ENCODE results near the gene TEP1. TPM values are rescaled to one million over a fixed set of nuclear protein-coding genes. Genes with fewer than 3 reads are reported as not detected.
A peak's percentile ranks its signal among the peaks of the same experiment; 100 is the strongest.
"Not testable (repeated sequence)": the region's sequence is repeated elsewhere in the genome, so short reads cannot be mapped to it uniquely, and the experiment has no call there.

The TEP1 gene
- total and polyA plus RNA-seq, 12 donors = 5.6 to 17.8 (median 8.6) TPM

DNA sequence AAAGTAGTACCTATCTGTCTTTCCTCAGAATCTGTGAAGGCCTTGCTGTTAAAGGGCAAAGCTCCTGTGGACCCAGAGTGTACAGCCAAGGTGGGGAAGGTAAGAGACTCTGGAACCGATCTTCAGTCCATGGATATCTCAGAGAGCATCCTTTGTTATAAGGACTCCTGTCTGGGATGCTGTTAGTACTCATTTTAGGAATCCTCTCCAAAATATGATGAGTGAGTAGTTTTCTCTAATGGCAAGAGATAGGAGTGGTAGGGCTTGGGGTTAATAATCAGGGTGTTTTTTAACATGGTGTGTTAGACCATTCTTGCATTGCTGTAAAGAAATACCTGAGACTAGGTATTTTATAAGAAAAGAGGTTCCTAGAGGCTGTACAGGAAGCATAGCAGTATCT lies 67.9 kb downstream of the TEP1 start:
- Histone ChIP-seq H3K9me3 (no peaks in the 10 kb centered on the region), H3K4me1 (peaks cover 0 to 16% (median 7%) of the 10 kb centered on the region in 9 donors), H3K4me3 (no peak overlapping the region), H3K36me3 (peaks cover 0 to 56% (median 14%) of the 10 kb centered on the region in 9 donors), H3K27ac (no peak overlapping the region), H3K27me3 (no peaks in the 10 kb centered on the region)
- 84 to 95% methylated on average over 1 of the region's 1 CpG for WGBS, 2 donors
- intact Hi-C loops (cut with DNase I) = loop anchor here in 3 of 10 donors (10.0 kb wide), 2 partner anchors 69 to 109 kb away; partner anchors contain the start of genes APEX1 (in 2 of the 3), OSGEP (in 2 of the 3) and TEP1 (in 2 of the 3)
- DNase-seq (no peak), ATAC-seq (no peak)
- no peak for TF ChIP-seq CTCF (IDR thresholded peaks at IDR 0.05)

DNA sequence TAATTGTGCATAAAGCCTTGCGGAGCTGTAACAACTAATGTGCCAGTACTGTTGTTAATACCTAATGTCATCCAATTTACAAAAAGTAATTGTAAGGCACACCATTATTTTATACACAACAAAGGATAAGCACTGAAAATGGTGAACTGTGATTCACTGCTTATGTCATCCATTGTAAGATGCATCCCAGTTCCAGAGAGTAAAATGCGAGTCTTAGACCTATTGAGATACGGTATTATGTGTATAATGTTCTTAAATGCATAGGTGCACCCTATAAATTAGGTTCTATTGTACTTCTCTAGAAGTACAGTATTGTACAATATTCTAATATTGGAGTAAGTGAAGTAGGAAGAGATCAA lies 69.5 kb downstream of the TEP1 start:
- peaks cover 0 to 41% (median 6%) of the 10 kb centered on the region in 9 donors for H3K36me3 ChIP-seq
- H3K4me3 ChIP-seq = peak overlapping the region; percentile 50 to 87 (median 68)
- 1% methylated on average over 3 of the region's 3 CpGs for WGBS, 2 donors
- no peak for DNase-seq
- intact Hi-C loops (cut with DNase I) = loop anchor here in 7 of 10 donors (1.0 to 10.0 kb wide), 11 partner anchors 11 to 339 kb away; partner anchors contain the start of genes TEP1 (in 5 of the 7), APEX1 (in 4 of the 7), CCNB1IP1 (in 3 of the 7) and OSGEP (in 2 of the 7)
- no peaks in the 10 kb centered on the region for H3K9me3 ChIP-seq
- peak overlapping the region in 9 of 10 donors; percentile 73 to 94 (median 90) for H3K27ac ChIP-seq
- ATAC-seq = no peak
- no peaks in the 10 kb centered on the region for H3K27me3 ChIP-seq
- H3K4me1 ChIP-seq = peaks cover 0 to 16% (median 7%) of the 10 kb centered on the region in 9 donors
- no peak for TF ChIP-seq CTCF (IDR thresholded peaks at IDR 0.05)

GRCh38 chr14:20343092-20343861 lies 70.0 kb downstream of the TEP1 start, which contains the start of gene PARP2:
Gene PARP2, plus strand, starts transcription at chr14:20343635. Its CDS starts 7 bp downstream, at chr14:20343642.
- H3K36me3 ChIP-seq = peaks cover 0 to 35% (median 5%) of the 10 kb centered on the region in 9 donors
- peak in 1 of 9 donors; percentile 5 for TF ChIP-seq CTCF (IDR thresholded peaks at IDR 0.05)
- 0 to 1% methylated on average over 50 of the region's 50 CpGs for WGBS, 2 donors
- no peaks in the 10 kb centered on the region for H3K27me3 ChIP-seq
- peaks cover 0 to 16% (median 7%) of the 10 kb centered on the region in 9 donors for H3K4me1 ChIP-seq
- DNase-seq (peak; percentile 96 to 97), ATAC-seq (peak; percentile 98 to 99 (median 98))
- peak within 1 kb of the TSS; percentile 55 to 87 (median 68) for H3K4me3 ChIP-seq
- intact Hi-C loops (cut with DNase I) = loop anchor here in 7 of 10 donors (1.0 to 10.0 kb wide), 11 partner anchors 10 to 340 kb away; partner anchors contain the start of genes TEP1 (in 5 of the 7), APEX1 (in 4 of the 7), CCNB1IP1 (in 3 of the 7) and OSGEP (in 2 of the 7)
- H3K9me3 ChIP-seq = no peaks in the 10 kb centered on the region
- H3K27ac ChIP-seq = peak within 1 kb of the TSS; percentile 67 to 94 (median 89)

DNA sequence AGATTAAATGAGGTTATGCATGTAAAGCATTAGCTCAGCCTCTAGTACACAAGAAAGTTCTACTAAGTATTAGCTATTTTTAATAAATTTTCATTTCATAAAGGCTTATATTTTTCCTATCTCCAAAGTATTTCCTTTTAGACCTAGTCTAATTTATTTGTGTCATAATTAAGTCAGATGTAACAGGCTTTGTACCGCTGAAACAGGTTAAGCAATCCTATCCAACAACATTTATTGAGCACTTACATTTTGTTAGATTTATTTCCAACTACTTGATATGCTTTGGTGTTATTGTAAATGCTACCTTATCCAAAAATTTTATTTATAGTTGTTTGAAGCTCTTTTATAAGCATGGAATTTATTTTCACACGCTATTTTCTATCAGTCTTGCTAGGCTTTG lies 71.7 kb downstream of the TEP1 start:
- intact Hi-C loops (cut with DNase I) = loop anchor here in 7 of 10 donors (2.0 to 10.0 kb wide), 10 partner anchors 15 to 341 kb away; partner anchors contain the start of genes TEP1 (in 5 of the 7), APEX1 (in 4 of the 7), OSGEP (in 2 of the 7) and RNASE4 (in 2 of the 7)
- Histone ChIP-seq H3K4me3 (peak overlapping the region in 9 of 10 donors; percentile 45 to 87 (median 68)), H3K4me1 (peaks cover 0 to 16% (median 7%) of the 10 kb centered on the region in 9 donors), H3K27ac (peak overlapping the region in 7 of 10 donors; percentile 84 to 94 (median 88)), H3K9me3 (no peaks in the 10 kb centered on the region), H3K36me3 (peaks cover 0 to 19% (median 1%) of the 10 kb centered on the region in 9 donors), H3K27me3 (no peaks in the 10 kb centered on the region)
- WGBS, 2 donors = 70 to 73% methylated on average over 2 of the region's 2 CpGs
- ATAC-seq (no peak), DNase-seq (no peak)
- TF ChIP-seq CTCF (IDR thresholded peaks at IDR 0.05) = no peak

DNA sequence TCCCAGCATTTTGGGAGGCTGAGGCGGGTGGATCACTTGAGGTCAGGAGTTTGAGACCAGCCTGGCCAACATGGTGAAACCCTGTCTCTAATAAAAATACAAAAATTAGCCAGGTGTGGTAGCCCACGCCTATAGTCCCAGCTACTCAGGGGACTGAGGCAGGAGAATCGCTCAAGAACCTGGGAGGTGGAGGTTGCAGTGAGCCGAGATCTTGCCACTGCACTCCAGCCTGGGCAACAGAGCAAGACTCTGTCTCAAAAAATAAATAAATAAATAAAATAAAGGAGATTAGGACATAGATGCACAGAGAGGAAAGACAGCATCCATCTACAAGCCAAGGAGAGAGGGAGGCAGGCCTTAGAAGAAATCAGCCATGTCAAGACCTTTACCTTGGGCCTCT lies 72.3 kb downstream of the TEP1 start:
- intact Hi-C loops (cut with DNase I) = loop anchor here in 7 of 10 donors (5.0 to 10.0 kb wide), 7 partner anchors 71 to 341 kb away; partner anchors contain the start of genes APEX1 (in 4 of the 7), TEP1 (in 3 of the 7), OSGEP (in 2 of the 7) and RNASE4 (in 2 of the 7)
- DNase-seq, ATAC-seq, H3K27me3 ChIP-seq, H3K9me3 ChIP-seq, H3K4me3 ChIP-seq: not testable (repeated sequence)
- Histone ChIP-seq H3K4me1 (peaks cover 0 to 16% (median 7%) of the 10 kb centered on the region in 9 donors), H3K27ac (peak overlapping the region in 1 of 10 donors; percentile 94), H3K36me3 (peaks cover 0 to 13% (median 0%) of the 10 kb centered on the region in 9 donors)
- 95 to 96% methylated on average over 4 of the region's 4 CpGs for WGBS, 2 donors

All from heart right ventricle (tissue), 16 donors.